ENCODE measurements around the gene SPATA3. TPM values are rescaled to one million over a fixed set of nuclear protein-coding genes. Genes with fewer than 3 reads are reported as not detected.

The SPATA3 gene
- total and polyA plus RNA-seq, 4 donors, result not detected

- Histone ChIP-seq H3K4me1 (ENCODE audit: control insufficient read depth in 4 of 4, insufficient read depth in 4 of 4, low read length in 3 of 4) (peaks cover 12 to 68% (median 58%) of the 10 kb centered on the region in 4 donors), H3K36me3 (ENCODE audit: control insufficient read depth in 4 of 4, insufficient read depth in 3 of 4, low read depth in 1 of 4, low read length in 3 of 4) (no peaks in the 10 kb centered on the region), H3K9ac (ENCODE audit: low read depth in 1 of 2, low read length in 2 of 2) (no peak overlapping the region), H3K4me3 (ENCODE audit: low read depth in 1 of 3, low read length in 3 of 3) (no peak overlapping the region), H3K9me3 (ENCODE audit: control insufficient read depth in 4 of 4, low read length in 3 of 4) (no peaks in the 10 kb centered on the region), H3K27ac (ENCODE audit: low read depth in 1 of 2, low read length in 2 of 2) (no peak overlapping the region), H3K27me3 (ENCODE audit: control insufficient read depth in 4 of 4, insufficient read depth in 4 of 4, low read length in 3 of 4) (no peaks in the 10 kb centered on the region)
- DNase-seq (ENCODE audit: low spot score), result no peak
- no peak for TF ChIP-seq RXRA (IDR thresholded peaks at IDR 0.05)
- no peak for TF ChIP-seq HNF4G (IDR thresholded peaks at IDR 0.05)
- no peak for TF ChIP-seq TAF1 (conservative IDR thresholded peaks at IDR 0.05)
- TF ChIP-seq MAX (IDR thresholded peaks at IDR 0.05), result no peak
- TF ChIP-seq NR2F2 (IDR thresholded peaks at IDR 0.05), result no peak
- no peak for TF ChIP-seq ZBTB33 (IDR thresholded peaks at IDR 0.05)
- no peak for TF ChIP-seq CTCF (IDR thresholded peaks at IDR 0.05; ENCODE audit: low read depth, low read length, missing input control)
- no peak for TF ChIP-seq HNF4A (conservative IDR thresholded peaks at IDR 0.05)
- TF ChIP-seq FOXA2 (IDR thresholded peaks at IDR 0.05), result no peak
- TF ChIP-seq REST (IDR thresholded peaks at IDR 0.05), result no peak
- no peak for TF ChIP-seq GABPA (IDR thresholded peaks at IDR 0.05 in 1 of 2, conservative IDR thresholded peaks at IDR 0.05 in 1 of 2)
- TF ChIP-seq ATF3 (IDR thresholded peaks at IDR 0.05), result no peak
- no peak for TF ChIP-seq SP1 (IDR thresholded peaks at IDR 0.05)
- TF ChIP-seq JUND (IDR thresholded peaks at IDR 0.05), result no peak
- no peak for TF ChIP-seq YY1 (IDR thresholded peaks at IDR 0.05)
- TF ChIP-seq FOXA1 (IDR thresholded peaks at IDR 0.05), result no peak
- TF ChIP-seq EGR1 (IDR thresholded peaks at IDR 0.05; ENCODE audit: low read depth in 2 of 2), result no peak
- TF ChIP-seq RAD21 (IDR thresholded peaks at IDR 0.05), result no peak
- 78% methylated on average over 6 of the region's 6 CpGs for WGBS
These were observed 57.9 kb downstream of the SPATA3 start for GRCh38 chr2:231053846-231054245.

All from liver (tissue), 9 donors.